Panc1 (cell line): ENCODE results near the gene MPRIP.

Experiments
- POLR2AphosphoS5 ChIP-seq: IDR thresholded peaks from 2 replicates; pipeline ENCODE4 v1.6.1; 2012; ENCODE audit warnings: mild to moderate bottlenecking, low read depth, low read length, moderate library complexity
- REST ChIP-seq, 2 experiments: IDR thresholded peaks; 2 replicates each; pipeline ENCODE4 v1.6.1; 2011 to 2012; ENCODE audit warnings: low read depth in 2 of 2, control low read depth in 1 of 2, low read length in 1 of 2, mild to moderate bottlenecking in 1 of 2, moderate library complexity in 1 of 2; ENCODE audit not compliant: insufficient read depth in 1 of 2
- TCF7L2 ChIP-seq: IDR thresholded peaks from 2 replicates; pipeline ENCODE4 v1.6.1; 2011; ENCODE audit warnings: mild to moderate bottlenecking, low read depth, low read length, inconsistent platforms
- TF ChIP-seq, protein P1 (sequence below): fragments of 450-650 bp; IDR thresholded peaks from 2 replicates; pipeline ENCODE4 v1.5.1; 2017; ENCODE audit warnings: mild to moderate bottlenecking

- TF ChIP-seq, protein P1, sequence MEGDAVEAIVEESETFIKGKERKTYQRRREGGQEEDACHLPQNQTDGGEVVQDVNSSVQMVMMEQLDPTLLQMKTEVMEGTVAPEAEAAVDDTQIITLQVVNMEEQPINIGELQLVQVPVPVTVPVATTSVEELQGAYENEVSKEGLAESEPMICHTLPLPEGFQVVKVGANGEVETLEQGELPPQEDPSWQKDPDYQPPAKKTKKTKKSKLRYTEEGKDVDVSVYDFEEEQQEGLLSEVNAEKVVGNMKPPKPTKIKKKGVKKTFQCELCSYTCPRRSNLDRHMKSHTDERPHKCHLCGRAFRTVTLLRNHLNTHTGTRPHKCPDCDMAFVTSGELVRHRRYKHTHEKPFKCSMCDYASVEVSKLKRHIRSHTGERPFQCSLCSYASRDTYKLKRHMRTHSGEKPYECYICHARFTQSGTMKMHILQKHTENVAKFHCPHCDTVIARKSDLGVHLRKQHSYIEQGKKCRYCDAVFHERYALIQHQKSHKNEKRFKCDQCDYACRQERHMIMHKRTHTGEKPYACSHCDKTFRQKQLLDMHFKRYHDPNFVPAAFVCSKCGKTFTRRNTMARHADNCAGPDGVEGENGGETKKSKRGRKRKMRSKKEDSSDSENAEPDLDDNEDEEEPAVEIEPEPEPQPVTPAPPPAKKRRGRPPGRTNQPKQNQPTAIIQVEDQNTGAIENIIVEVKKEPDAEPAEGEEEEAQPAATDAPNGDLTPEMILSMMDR = no peak
- TF ChIP-seq REST (IDR thresholded peaks at IDR 0.05; ENCODE audit: insufficient read depth in 1 of 2, low read depth in 2 of 2, low read length in 1 of 2) (no peak), POLR2AphosphoS5 (no peak), TCF7L2 (no peak)
These were observed 9.7 kb downstream of the MPRIP start for GRCh38 chr17:17051791-17052461.
